ENCODE data around the gene CDC14C.

CDC14C gene

DNA sequence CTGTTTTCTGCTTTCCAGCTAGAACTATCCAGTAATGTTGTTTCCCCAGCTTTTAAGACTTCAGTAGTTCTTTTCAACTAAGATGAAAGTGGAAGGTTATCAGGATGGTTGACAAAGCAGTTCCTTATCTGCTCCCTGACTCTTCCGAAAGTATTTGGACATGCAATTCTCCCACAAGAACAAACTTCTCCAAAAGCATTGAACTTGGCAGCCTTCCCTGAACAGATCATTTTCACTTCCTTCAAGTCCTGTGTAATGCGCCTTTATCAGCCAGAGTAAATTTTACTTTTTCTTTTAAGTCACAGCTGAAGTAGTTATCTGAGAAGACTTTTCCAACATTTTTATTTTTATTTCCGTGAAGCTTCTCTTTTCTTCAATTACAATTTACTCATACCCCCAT is 39.7 kb downstream of the CDC14C start:
- no peak for DNase-seq (ENCODE audit: low read depth)
- H3K4me3 ChIP-seq (ENCODE audit: control insufficient read depth, low read depth, low read length), result no peak overlapping the region
- TF ChIP-seq, protein P1, sequence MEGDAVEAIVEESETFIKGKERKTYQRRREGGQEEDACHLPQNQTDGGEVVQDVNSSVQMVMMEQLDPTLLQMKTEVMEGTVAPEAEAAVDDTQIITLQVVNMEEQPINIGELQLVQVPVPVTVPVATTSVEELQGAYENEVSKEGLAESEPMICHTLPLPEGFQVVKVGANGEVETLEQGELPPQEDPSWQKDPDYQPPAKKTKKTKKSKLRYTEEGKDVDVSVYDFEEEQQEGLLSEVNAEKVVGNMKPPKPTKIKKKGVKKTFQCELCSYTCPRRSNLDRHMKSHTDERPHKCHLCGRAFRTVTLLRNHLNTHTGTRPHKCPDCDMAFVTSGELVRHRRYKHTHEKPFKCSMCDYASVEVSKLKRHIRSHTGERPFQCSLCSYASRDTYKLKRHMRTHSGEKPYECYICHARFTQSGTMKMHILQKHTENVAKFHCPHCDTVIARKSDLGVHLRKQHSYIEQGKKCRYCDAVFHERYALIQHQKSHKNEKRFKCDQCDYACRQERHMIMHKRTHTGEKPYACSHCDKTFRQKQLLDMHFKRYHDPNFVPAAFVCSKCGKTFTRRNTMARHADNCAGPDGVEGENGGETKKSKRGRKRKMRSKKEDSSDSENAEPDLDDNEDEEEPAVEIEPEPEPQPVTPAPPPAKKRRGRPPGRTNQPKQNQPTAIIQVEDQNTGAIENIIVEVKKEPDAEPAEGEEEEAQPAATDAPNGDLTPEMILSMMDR (IDR thresholded peaks at IDR 0.05; ENCODE audit: control insufficient read depth, insufficient read depth, low read depth, low read length, missing control alignments), result no peak

DNA sequence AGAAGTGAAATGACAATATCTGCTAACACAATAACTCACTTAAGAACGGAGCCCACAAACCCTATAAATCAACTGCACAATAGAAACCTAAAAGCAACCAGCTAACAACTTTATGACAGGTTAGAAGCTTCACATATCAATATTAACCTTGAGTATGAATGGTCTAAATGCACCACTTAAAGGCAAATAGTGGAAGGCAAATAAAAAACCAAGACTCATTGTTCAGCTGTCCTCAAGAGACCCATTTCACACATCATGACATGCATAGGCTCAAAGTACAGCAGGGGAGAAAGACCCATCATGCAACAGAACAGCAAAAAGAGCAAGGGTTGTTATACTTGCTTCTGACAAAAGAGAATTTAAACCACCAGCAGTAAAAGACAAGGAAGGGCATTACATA is 46.8 kb downstream of the CDC14C start:
- TF ChIP-seq, protein P1 (IDR thresholded peaks at IDR 0.05; ENCODE audit: control insufficient read depth, insufficient read depth, low read depth, low read length, missing control alignments), result no peak
- H3K4me3 ChIP-seq (ENCODE audit: control insufficient read depth, low read depth, low read length), result no peak overlapping the region
- no peak for DNase-seq (ENCODE audit: low read depth)

DNA sequence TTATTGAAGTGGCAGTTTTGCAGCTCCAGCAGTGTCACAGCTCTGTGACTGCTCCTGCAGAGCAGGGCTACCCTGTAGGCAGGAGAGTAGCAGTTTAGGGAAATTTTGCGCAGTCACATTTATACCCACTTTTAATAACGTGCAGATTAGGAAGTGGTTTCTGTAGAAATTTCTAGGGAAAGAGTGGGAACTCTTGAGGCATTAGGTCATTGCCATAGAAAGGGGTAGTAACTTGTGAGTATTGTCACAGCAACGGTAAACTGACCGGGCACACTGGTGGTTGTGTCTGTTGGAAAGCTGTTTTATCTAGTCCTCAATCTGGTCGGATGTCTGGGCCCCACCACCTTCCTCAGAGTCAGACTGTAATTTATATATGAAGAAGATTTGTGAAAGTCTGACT is 51.9 kb downstream of the CDC14C start:
- no peak overlapping the region for H3K4me3 ChIP-seq (ENCODE audit: control insufficient read depth, low read depth, low read length)
- no peak for DNase-seq (ENCODE audit: low read depth)
- TF ChIP-seq, protein P1 (IDR thresholded peaks at IDR 0.05; ENCODE audit: control insufficient read depth, insufficient read depth, low read depth, low read length, missing control alignments), result no peak

DNA sequence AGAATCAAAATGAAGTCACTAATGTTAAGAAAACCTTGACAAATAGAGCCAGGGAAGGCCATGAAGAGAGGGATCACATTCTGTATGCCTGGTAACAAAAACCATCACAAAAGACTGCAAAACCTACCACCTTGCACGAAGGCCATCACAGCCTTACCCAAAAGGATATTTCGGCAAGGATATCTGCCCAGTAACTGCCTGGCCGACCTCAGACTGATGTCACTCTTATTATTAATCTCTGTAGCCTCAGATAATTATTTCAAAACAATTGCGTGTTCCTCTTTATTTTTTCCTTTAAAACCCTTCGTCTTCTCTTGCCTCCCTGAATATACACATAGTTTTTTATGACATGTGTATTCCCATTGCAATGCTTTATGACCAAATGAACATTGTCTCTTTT is 52.5 kb downstream of the CDC14C start:
- TF ChIP-seq, protein P1 (IDR thresholded peaks at IDR 0.05; ENCODE audit: control insufficient read depth, insufficient read depth, low read depth, low read length, missing control alignments), result no peak
- DNase-seq (ENCODE audit: low read depth), result no peak

More for the DNA sequence above, 52.5 kb downstream of the CDC14C start:
- H3K4me3 ChIP-seq (ENCODE audit: control insufficient read depth, low read depth, low read length), result no peak overlapping the region

Data from AG09309 (cell line).